IPS-18a (cell line): Measurements from ENCODE around the gene SEC31B.

Source experiments
- H3K27ac ChIP-seq: one replicate; pipeline ENCODE4 v1.5.1; 2013; ENCODE audit warnings: low read length
- H3K27me3 ChIP-seq: one replicate; pipeline ENCODE4 v1.6.1; 2013; ENCODE audit warnings: mild to moderate bottlenecking, low read length; ENCODE audit not compliant: control insufficient read depth, insufficient read depth
- H3K36me3 ChIP-seq: one replicate; pipeline ENCODE4 v1.6.1; 2013; ENCODE audit warnings: low read depth, low read length; ENCODE audit not compliant: control insufficient read depth
- H3K4me1 ChIP-seq: one replicate; pipeline ENCODE4 v1.6.1; 2013; ENCODE audit warnings: low read depth, low read length; ENCODE audit not compliant: control insufficient read depth
- H3K4me3 ChIP-seq: one replicate; pipeline ENCODE4 v1.5.1; 2013; ENCODE audit warnings: low read length
- H3K9ac ChIP-seq: one replicate; pipeline ENCODE4 v1.6.1; 2013; ENCODE audit warnings: mild to moderate bottlenecking, low read length, moderate library complexity
- H3K9me3 ChIP-seq: one replicate; pipeline ENCODE4 v1.6.1; 2013; ENCODE audit warnings: low read depth, low read length; ENCODE audit not compliant: control insufficient read depth

The SEC31B gene

DNA sequence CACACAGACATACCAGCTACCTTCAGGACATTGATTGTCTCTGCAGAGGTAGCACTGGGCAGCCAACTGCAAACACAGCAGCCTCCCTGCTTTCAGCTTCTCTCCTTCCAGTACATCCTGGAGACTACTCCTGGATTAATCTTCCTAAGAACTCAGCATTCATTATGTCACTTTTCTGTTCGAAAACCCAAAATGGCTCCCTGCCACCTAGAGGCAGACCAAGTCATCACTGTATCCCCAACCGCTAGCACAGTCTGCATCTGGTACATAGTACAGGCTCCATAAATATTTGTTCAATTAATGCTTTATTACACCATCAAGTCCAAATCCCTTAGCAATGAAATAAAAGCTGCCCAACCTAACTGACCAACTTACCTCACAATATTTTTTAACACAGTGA is 5.0 kb upstream of the SEC31B start:
- H3K9ac ChIP-seq: no peak overlapping the region
- H3K4me3 ChIP-seq: no peak overlapping the region
- H3K36me3 ChIP-seq: peaks cover 40% of the 10 kb centered on the region
- H3K27ac ChIP-seq: no peak overlapping the region
- H3K27me3 ChIP-seq: peaks cover 24% of the 10 kb centered on the region
- H3K4me1 ChIP-seq: peaks cover 6% of the 10 kb centered on the region
- no peaks in the 10 kb centered on the region for H3K9me3 ChIP-seq

DNA sequence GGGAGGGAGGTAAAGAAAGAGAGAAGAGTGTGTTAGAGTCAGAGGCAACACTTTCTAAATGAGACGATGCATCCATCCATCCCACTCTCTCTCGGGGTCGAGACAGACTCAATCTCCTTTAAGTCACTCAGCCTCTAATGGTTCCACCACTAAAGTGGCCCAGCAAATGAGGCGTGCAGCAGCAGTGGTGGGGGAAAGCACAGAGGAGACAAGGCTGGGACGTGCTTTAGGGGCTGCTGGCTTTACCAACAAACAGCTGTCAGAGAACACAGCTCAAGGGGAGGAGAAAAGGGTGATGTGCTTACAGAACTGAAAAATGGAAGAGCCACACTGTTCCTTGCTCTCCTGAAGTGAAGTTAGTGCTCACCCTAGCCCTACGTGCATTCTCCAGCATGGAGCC is 4.5 kb upstream of the SEC31B start:
- H3K36me3 ChIP-seq: peaks cover 40% of the 10 kb centered on the region

DNA sequence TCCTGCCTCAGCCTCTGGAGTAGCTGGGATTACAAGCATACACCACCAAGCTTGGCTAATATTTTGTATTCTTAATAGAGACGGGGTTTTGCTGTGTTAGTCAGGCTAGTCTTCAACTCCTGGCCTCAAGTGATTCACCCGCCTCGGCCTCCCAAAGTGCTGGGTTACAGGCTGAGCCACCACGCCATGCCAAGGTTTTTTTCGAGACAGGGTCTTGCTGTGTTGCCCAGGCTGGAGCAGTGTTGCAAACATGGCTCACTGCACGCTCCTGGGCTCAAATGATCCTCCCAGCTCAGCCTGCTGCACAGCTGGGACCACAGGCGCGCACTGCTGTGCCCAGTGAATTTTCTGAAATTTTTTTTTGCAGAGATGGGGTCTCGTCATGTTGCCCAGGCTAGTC is 3.3 kb upstream of the SEC31B start:
- H3K4me3 ChIP-seq: no peak overlapping the region
- H3K36me3 ChIP-seq: peaks cover 40% of the 10 kb centered on the region
- H3K9ac ChIP-seq: no peak overlapping the region
- no peaks in the 10 kb centered on the region for H3K9me3 ChIP-seq
- peaks cover 4% of the 10 kb centered on the region for H3K4me1 ChIP-seq
- peaks cover 41% of the 10 kb centered on the region for H3K27me3 ChIP-seq
- H3K27ac ChIP-seq: no peak overlapping the region

More for the DNA sequence above, 4.5 kb upstream of the SEC31B start:
- no peak overlapping the region for H3K27ac ChIP-seq
- no peak overlapping the region for H3K9ac ChIP-seq
- no peaks in the 10 kb centered on the region for H3K9me3 ChIP-seq
- peaks cover 29% of the 10 kb centered on the region for H3K27me3 ChIP-seq
- no peak overlapping the region for H3K4me3 ChIP-seq
- H3K4me1 ChIP-seq: peaks cover 6% of the 10 kb centered on the region

DNA sequence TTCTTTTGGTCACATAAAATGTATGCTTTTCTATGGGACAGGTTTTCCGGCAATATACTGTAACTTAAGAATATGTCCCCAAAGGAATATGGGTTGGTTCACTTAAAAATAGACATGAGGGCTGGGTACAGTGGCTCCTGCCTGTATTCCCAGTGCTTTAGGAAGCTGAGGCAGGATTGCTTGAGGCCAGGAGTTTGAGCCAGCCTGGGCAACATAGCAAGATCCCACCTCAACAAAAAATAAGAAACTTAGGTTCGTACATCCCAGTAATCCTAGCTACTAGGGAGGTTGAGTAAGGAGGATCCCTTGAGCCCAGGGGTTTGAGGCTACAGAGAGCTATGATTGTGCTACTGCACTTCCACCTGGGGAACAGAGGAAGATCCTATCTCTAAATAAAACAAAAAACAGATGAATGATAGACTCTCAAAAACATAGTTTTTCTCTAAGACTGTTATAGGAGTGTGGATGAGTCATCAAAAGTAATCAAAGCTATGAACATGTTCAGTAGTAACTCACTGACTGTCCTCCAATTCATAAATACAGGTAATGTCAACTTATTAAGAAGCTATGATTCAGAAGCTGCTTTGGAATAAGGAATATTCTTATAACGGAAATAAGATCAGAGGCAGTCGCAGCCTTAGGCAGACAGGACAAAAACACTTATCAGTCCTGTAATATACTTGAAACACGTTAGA is 2.6 kb upstream of the SEC31B start:
- Histone ChIP-seq H3K9ac (no peak overlapping the region), H3K4me3 (no peak overlapping the region), H3K9me3 (no peaks in the 10 kb centered on the region), H3K36me3 (peaks cover 40% of the 10 kb centered on the region), H3K27me3 (peaks cover 47% of the 10 kb centered on the region), H3K4me1 (peaks cover 4% of the 10 kb centered on the region), H3K27ac (no peak overlapping the region)

DNA sequence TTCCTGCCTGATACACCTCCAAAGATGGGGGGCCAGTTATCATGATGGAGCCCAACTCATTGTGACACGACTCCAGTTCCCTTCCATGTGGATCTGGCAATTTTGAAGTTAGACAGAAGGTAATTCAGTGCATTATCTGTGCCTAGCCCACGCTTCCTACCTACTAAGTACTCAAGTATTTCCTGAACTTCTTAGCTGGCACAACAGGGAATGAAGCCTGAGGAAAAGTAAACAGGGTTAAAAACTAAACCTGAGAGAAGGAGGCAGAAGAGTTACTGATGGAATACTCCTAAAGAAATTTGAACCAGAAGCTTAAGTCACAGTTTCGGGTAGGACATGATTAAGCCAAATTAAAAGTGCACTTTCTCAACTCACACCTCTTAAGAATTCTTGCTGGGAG is 1.1 kb upstream of the SEC31B start:
- no peak overlapping the region for H3K27ac ChIP-seq
- peaks cover 25% of the 10 kb centered on the region for H3K36me3 ChIP-seq

DNA sequence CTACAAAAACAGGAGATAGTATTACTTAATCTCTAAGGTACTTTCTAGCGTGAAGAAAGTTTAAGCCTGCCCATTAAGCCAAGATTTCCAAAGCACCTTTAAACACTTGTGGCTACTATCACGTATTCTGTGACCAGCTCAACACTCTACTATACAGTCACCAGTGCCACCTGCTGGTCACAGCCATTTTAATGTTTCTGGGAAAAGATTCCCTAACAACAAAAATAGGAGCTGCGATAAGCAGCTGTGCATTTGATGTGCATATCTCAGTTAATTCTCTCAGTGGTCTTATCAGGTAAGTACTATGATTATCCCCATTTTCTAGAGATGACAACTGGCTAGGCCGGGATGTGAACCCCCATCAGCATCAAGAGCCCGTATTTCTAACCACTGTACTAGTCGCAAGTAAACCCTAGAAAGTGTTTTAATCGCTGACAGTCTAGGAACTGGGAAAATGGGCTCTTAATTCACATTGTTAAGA is 860 bp downstream of the SEC31B start:
- no peak overlapping the region for H3K9ac ChIP-seq
- peaks cover 4% of the 10 kb centered on the region for H3K4me1 ChIP-seq
- peak overlapping the region; percentile 63 for H3K4me3 ChIP-seq
- no peaks in the 10 kb centered on the region for H3K9me3 ChIP-seq
- no peak overlapping the region for H3K27ac ChIP-seq
- peaks cover 7% of the 10 kb centered on the region for H3K36me3 ChIP-seq
- peaks cover 47% of the 10 kb centered on the region for H3K27me3 ChIP-seq

More for the DNA sequence above, 1.1 kb upstream of the SEC31B start:
- Histone ChIP-seq H3K4me1 (peaks cover 4% of the 10 kb centered on the region), H3K27me3 (peaks cover 47% of the 10 kb centered on the region), H3K9me3 (no peaks in the 10 kb centered on the region), H3K4me3 (no peak overlapping the region), H3K9ac (no peak overlapping the region)

DNA sequence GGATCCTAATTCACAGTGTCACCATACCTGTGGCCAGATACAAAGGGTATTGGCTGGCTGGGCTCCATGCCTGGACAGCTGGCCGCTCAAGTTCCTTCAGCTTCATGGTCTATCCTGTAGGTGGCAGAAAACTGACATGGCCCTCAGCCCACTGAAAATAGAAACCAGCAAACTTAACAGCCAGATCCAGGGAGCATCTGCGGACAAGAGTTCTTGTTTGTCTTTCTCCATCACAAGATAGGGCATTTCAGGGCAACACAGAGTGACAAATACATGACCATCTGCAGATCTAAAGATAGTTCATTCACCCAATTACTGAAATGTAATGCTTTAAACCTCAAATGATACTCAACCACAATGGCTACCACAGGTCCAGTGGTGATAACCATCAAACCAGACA is 2.8 kb downstream of the SEC31B start:
- H3K27me3 ChIP-seq: peaks cover 44% of the 10 kb centered on the region
- H3K4me3 ChIP-seq: no peak overlapping the region
- H3K9me3 ChIP-seq: no peaks in the 10 kb centered on the region
- no peaks in the 10 kb centered on the region for H3K36me3 ChIP-seq
- H3K4me1 ChIP-seq: peaks cover 4% of the 10 kb centered on the region
- no peak overlapping the region for H3K27ac ChIP-seq
- H3K9ac ChIP-seq: no peak overlapping the region

DNA sequence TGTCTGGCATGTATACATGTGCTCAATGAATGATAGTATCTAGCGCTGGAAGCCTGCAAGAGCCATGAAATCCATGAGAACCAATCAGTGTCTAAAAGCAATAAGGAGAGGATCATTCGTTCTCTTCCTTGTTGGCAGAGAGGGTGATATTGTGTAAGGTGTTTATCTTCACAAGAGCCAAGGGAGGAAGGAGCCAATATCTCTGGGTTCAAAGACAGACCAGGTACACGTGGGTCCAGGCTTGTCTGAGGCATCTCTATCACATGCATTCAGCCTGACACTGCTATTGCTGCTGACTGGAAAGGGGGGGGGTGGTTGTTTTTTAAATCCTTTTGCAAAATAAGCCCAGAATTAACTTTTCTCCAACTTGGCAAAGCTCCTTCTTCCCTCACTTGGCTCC is 4.0 kb downstream of the SEC31B start:
- Histone ChIP-seq H3K9ac (no peak overlapping the region), H3K36me3 (no peaks in the 10 kb centered on the region), H3K4me1 (peaks cover 4% of the 10 kb centered on the region), H3K4me3 (no peak overlapping the region), H3K27ac (no peak overlapping the region), H3K9me3 (no peaks in the 10 kb centered on the region), H3K27me3 (peaks cover 32% of the 10 kb centered on the region)

DNA sequence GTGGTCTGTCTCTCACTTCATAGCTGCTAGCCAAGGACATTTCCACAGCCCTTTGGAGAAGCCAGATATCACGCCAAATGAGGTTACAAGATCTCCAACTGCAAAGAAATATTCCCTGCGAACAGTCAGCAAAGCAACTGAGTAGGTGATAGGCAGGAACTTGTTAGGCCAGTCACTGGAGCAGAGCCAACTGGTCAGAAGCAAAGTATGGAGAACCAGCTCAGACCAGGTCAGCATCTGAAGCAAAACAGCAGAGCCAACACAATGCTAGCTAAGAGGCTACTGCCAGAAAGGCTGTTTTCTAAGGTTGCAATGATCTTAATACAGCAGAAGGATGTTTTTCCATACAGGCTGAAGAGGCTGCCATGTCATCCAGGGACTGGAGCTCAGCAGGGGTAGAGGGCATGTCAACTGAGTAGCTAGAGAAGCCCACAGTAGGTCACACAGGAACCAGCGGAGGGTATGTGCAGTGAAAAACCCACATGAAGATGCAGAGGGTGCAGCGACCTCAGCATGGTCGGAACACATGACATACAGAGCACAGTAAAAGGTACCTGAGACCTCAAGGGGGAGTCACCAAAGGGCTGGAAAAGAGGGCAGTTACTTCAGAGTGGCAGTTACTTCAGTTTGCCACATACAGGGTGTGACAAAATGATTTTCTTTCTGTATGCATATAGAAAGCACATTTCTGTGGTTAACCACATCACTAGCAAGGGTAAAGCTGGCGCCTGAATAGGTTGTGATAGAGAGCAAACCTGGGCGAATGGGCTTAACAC is 8.9 kb downstream of the SEC31B start:
- Histone ChIP-seq H3K36me3 (no peaks in the 10 kb centered on the region), H3K27ac (no peak overlapping the region), H3K4me1 (no peaks in the 10 kb centered on the region), H3K27me3 (peaks cover 14% of the 10 kb centered on the region), H3K4me3 (no peak overlapping the region), H3K9ac (no peak overlapping the region), H3K9me3 (no peaks in the 10 kb centered on the region)

DNA sequence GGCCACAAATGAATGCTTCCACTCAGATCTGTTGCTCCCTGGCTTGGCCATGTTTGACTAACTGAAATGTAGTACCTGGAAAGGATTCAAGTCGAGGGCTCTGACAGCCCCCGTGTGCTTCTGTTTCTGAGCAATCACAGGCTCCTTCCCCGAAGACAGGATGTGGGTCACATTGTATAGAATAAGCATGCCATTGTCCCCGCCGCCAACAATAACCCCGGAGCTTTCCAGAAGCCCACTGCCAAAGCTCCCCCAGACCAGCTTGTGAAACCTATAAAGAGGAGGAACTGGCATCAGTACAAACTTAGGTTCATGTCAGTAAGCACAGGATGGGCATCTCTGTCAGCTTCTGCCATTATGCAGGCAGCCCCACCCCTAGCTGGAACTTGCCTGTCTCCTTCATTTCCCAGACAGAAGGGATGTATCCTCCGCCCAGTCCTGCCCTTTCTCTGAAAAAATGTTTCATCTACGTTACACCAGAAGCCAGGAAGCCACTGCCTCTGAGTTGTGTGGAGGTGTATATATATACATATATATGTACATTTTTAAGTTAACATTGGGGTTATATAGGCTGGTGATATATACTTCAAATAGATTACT is 10.3 kb downstream of the SEC31B start:
- Histone ChIP-seq H3K4me1 (no peaks in the 10 kb centered on the region), H3K4me3 (no peak overlapping the region)

DNA sequence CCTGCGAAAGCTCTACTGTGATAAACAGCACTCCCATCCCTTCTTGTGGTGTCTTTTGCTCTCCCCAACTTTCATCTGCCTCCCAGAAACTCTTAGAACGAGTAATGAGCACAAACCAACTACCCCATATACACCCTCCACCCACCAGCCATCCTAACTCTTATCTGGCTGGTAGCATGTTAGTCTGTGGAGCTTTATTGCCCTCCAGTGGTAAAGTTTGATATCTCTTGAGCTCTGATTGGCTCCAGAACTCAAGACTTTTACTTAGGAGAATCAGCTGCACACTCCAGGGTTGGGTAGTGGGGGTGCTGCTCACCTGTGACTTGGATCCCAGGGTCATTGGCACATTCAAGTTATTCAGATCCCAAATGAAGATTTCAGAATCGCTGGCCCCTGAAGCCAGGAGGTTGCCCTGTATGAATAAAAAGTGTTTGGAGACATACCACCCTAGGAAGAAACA is 10.9 kb downstream of the SEC31B start:
- H3K9ac ChIP-seq: no peak overlapping the region
- no peak overlapping the region for H3K4me3 ChIP-seq
- H3K36me3 ChIP-seq: no peaks in the 10 kb centered on the region
- H3K9me3 ChIP-seq: no peaks in the 10 kb centered on the region
- peaks cover 14% of the 10 kb centered on the region for H3K27me3 ChIP-seq
- H3K27ac ChIP-seq: no peak overlapping the region
- no peaks in the 10 kb centered on the region for H3K4me1 ChIP-seq

More for the DNA sequence above, 10.3 kb downstream of the SEC31B start:
- H3K27ac ChIP-seq: no peak overlapping the region
- H3K36me3 ChIP-seq: no peaks in the 10 kb centered on the region
- peaks cover 14% of the 10 kb centered on the region for H3K27me3 ChIP-seq
- H3K9ac ChIP-seq: no peak overlapping the region
- H3K9me3 ChIP-seq: no peaks in the 10 kb centered on the region
